OCI-LY7 (cell line): Measurements from ENCODE around the gene LPP. TPM values are rescaled to one million over a fixed set of nuclear protein-coding genes. Genes with fewer than 3 reads are reported as not detected.

Source experiments
- BruUV-seq: library from RNA; stranded (reverse); fragments of 400-500 nt; replicated peaks from 2 replicates; lab custom pipeline; 2021; lab: Mats Ljungman, UMichigan
- CTCF ChIA-PET: fragments of 300-600 bp; sonication (Branson Sonifier 250); formaldehyde crosslinking; loops from one replicate; lab custom pipeline; 2022; ENCODE audit warnings: antibody characterized with exemption; ENCODE audit not compliant: unreplicated experiment; lab: Charles Lee
- POLR2A ChIA-PET: fragments of 300-600 bp; sonication (Branson Sonifier 250); formaldehyde crosslinking; loops from one replicate; lab custom pipeline; 2022; ENCODE audit warnings: antibody characterized with exemption; lab: Charles Lee
- DNase-seq: peaks from one replicate; pipeline ENCODE4 v3.0.0-alpha.2; 2015; ENCODE audit warnings: low spot score
- H2AFZ ChIP-seq: fragments of 200-600 bp; sonication (generic), shearing (Covaris generic); 2 replicates; pipeline ENCODE4 v1.6.1; 2014; ENCODE audit warnings: mild to moderate bottlenecking, antibody characterized with exemption, low read length, moderate library complexity
- H3K27ac ChIP-seq: fragments of 200-600 bp; sonication (generic); 2 replicates; pipeline ENCODE4 v1.5.1; 2014; ENCODE audit warnings: mixed run types, low read depth, mild to moderate bottlenecking, moderate library complexity, low read length, inconsistent platforms; ENCODE audit not compliant: poor library complexity, severe bottlenecking
- H3K36me3 ChIP-seq: fragments of 200-600 bp; sonication (generic); 2 replicates; pipeline ENCODE4 v1.6.1; 2014; ENCODE audit warnings: mild to moderate bottlenecking, antibody characterized with exemption, low read length, moderate library complexity, mixed read lengths; ENCODE audit not compliant: insufficient read depth
- H3K4me1 ChIP-seq: fragments of 200-600 bp; sonication (generic); 2 replicates; pipeline ENCODE4 v1.5.1; 2014; ENCODE audit warnings: mild to moderate bottlenecking, low read length; ENCODE audit not compliant: insufficient read depth, poor library complexity, severe bottlenecking
- H3K4me2 ChIP-seq: fragments of 200-600 bp; sonication (generic); 2 replicates; pipeline ENCODE4 v1.6.1; 2014; ENCODE audit warnings: mild to moderate bottlenecking, low read length
- H3K4me3 ChIP-seq: fragments of 200-600 bp; sonication (generic); 2 replicates; pipeline ENCODE4 v1.5.1; 2014; ENCODE audit warnings: mild to moderate bottlenecking, low read depth, low read length; ENCODE audit not compliant: poor library complexity, severe bottlenecking
- H3K79me2 ChIP-seq: fragments of 200-600 bp; sonication (generic); 2 replicates; pipeline ENCODE4 v1.6.1; 2016; ENCODE audit warnings: low read depth, mild to moderate bottlenecking, low read length, moderate library complexity, mixed read lengths; ENCODE audit not compliant: insufficient read depth
- H3K9me2 ChIP-seq: fragments of 200-600 bp; sonication (generic); 2 replicates; pipeline ENCODE4 v1.6.1; 2016; ENCODE audit warnings: mild to moderate bottlenecking, low read length, mixed read lengths; ENCODE audit not compliant: insufficient read depth
- H3K9me3 ChIP-seq: fragments of 200-600 bp; sonication (generic); 2 replicates; pipeline ENCODE4 v1.6.1; 2014; ENCODE audit warnings: mild to moderate bottlenecking, mixed run types, low read length, mixed read lengths
- H4K20me1 ChIP-seq: fragments of 200-600 bp; sonication (generic); 2 replicates; pipeline ENCODE4 v1.6.1; 2014; ENCODE audit warnings: mild to moderate bottlenecking, antibody characterized with exemption, low read length, moderate library complexity, mixed read lengths; ENCODE audit not compliant: insufficient read depth
- EZH2phosphoT487 ChIP-seq: fragments of 200-600 bp; sonication (generic); IDR thresholded peaks from 2 replicates; pipeline ENCODE4 v1.6.1; 2018; ENCODE audit warnings: low read depth, borderline replicate concordance, mild to moderate bottlenecking, mixed run types, antibody characterized with exemption, low read length, moderate library complexity, mixed read lengths
- intact Hi-C: fragments of 100-400 bp; cut with micrococcal nuclease; formaldehyde crosslinking; loops from one replicate; pipeline ENCODE4 v1.10.0; 2022; ENCODE audit not compliant: unreplicated experiment
- total RNA-seq, 2 experiments: library from RNA; depleted of rRNA in 1 of 2; stranded (reverse); fragments of >200 nt in 1 of 2; shearing (Covaris generic) in 1 of 2; gene quantifications; 2 replicates each; pipeline ENCODE4 v1.2.3, GENCODE V29; 2014 to 2022
- TF ChIP-seq, protein P1 (sequence below): fragments of 200-600 bp; sonication (generic); conservative IDR thresholded peaks from 2 replicates; pipeline ENCODE4 v1.5.1; 2014; ENCODE audit warnings: mild to moderate bottlenecking, antibody characterized with exemption, low read length, moderate library complexity, mixed read lengths

LPP gene
- total RNA-seq, 2 experiments from 2014 or later = 10.9 to 119 TPM

DNA sequence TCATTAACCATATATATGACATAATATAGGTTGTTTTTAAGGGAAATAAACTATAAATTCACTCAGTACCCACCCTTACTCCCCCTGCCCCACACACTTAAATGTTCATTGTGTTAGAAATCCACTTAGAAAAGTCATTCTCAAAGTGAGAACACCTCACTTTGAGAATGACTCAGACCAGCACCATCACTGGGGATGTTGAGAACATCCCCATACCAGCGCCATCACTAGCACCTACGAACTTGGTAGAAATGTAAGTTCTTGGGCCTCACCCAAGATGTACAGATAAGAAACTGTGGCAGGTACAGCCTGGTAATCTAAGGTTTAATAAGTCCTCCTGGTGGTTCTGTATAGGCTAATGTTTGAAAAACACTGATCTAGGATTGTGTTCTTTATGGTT lies 362.6 kb downstream of the LPP start:
- Histone ChIP-seq H3K4me1 (no peaks in the 10 kb centered on the region), H3K4me3 (no peak overlapping the region), H3K36me3 (no peaks in the 10 kb centered on the region), H3K9me3 (no peaks in the 10 kb centered on the region), H3K9me2 (no peaks in the 10 kb centered on the region), H2AFZ (no peak overlapping the region), H3K79me2 (no peaks in the 10 kb centered on the region), H4K20me1 (no peaks in the 10 kb centered on the region), H3K4me2 (no peak overlapping the region), H3K27ac (no peak overlapping the region)
- POLR2A ChIA-PET = no interaction called here
- TF ChIP-seq, protein P1, sequence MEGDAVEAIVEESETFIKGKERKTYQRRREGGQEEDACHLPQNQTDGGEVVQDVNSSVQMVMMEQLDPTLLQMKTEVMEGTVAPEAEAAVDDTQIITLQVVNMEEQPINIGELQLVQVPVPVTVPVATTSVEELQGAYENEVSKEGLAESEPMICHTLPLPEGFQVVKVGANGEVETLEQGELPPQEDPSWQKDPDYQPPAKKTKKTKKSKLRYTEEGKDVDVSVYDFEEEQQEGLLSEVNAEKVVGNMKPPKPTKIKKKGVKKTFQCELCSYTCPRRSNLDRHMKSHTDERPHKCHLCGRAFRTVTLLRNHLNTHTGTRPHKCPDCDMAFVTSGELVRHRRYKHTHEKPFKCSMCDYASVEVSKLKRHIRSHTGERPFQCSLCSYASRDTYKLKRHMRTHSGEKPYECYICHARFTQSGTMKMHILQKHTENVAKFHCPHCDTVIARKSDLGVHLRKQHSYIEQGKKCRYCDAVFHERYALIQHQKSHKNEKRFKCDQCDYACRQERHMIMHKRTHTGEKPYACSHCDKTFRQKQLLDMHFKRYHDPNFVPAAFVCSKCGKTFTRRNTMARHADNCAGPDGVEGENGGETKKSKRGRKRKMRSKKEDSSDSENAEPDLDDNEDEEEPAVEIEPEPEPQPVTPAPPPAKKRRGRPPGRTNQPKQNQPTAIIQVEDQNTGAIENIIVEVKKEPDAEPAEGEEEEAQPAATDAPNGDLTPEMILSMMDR = no peak
- no peak for TF ChIP-seq EZH2phosphoT487
- intact Hi-C loops = no loop called here
- CTCF ChIA-PET = no interaction called here
- no peak for DNase-seq
- BruUV-seq = no TSS peak

- Histone ChIP-seq H3K4me1 (no peaks in the 10 kb centered on the region), H3K9me3 (no peaks in the 10 kb centered on the region), H3K36me3 (no peaks in the 10 kb centered on the region), H3K4me3 (no peak overlapping the region), H2AFZ (no peak overlapping the region), H3K4me2 (no peak overlapping the region), H3K27ac (no peak overlapping the region), H3K9me2 (no peaks in the 10 kb centered on the region), H4K20me1 (no peaks in the 10 kb centered on the region), H3K79me2 (no peaks in the 10 kb centered on the region)
- BruUV-seq = no TSS peak
- ChIA-PET POLR2A (interaction anchor here (1.0 to 1.3 kb wide), 2 partner anchors 11 to 88 kb away, joined by 3 read pairs; no protein-coding TSS in a partner anchor), CTCF (no interaction called here)
- DNase-seq = no peak
- intact Hi-C loops = no loop called here
- TF ChIP-seq EZH2phosphoT487 = no peak
- TF ChIP-seq, protein P1 = no peak
These were observed 364.5 kb downstream of the LPP start for GRCh38 chr3:188518416-188518815.

DNA sequence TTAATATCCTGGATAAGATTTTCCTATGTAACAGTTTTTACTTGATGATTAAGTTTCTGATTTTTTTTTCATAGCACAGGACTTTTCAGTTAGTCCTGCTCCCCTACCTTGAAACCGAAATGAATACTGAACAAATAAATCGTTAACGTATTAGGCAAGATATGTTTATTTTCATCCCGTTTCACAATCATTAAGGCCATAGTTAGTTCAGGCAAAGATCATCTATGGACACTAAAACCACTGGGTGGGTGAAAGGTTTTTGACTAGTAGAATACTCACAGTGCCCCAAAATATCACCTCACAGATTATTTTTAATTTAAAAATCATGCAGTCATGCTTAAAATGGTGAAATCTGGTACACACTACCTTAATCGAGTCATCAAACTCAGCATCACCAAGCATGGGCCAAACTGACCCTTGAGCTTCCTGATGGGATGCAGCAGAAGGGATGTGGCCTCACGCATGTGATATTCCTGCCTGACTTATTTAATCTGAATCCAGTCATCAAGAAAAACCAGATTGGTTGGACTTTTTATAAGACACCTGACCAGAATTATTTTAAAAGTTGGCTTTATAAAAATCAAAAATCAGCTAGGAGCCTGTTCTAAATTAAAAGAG lies 365.0 kb downstream of the LPP start:
- H3K27ac ChIP-seq = no peak overlapping the region
- H4K20me1 ChIP-seq = no peaks in the 10 kb centered on the region
- H3K4me2 ChIP-seq = no peak overlapping the region
- BruUV-seq = no TSS peak
- TF ChIP-seq EZH2phosphoT487 = no peak
- TF ChIP-seq, protein P1 = no peak
- H3K9me2 ChIP-seq = no peaks in the 10 kb centered on the region
- DNase-seq = no peak
- H3K79me2 ChIP-seq = no peaks in the 10 kb centered on the region
- intact Hi-C loops = no loop called here
- no peaks in the 10 kb centered on the region for H3K9me3 ChIP-seq
- CTCF ChIA-PET = no interaction called here
- no peaks in the 10 kb centered on the region for H3K4me1 ChIP-seq
- POLR2A ChIA-PET = interaction anchor here (1.0 to 1.3 kb wide), 2 partner anchors 12 to 88 kb away, joined by 3 read pairs; no protein-coding TSS in a partner anchor
- no peaks in the 10 kb centered on the region for H3K36me3 ChIP-seq
- no peak overlapping the region for H2AFZ ChIP-seq
- H3K4me3 ChIP-seq = no peak overlapping the region
